Activated CD8-positive, alpha-beta memory T cell treated with anti-CD3 and anti-CD28 coated beads, Interleukin-2, amount 10 ng/mL, durations not matched to agents 7 days and 5 days (primary cell): ENCODE measurements around the gene TWIST1. TPM values are rescaled to one million over a fixed set of nuclear protein-coding genes. Genes with fewer than 3 reads are reported as not detected.

Experiments
- ATAC-seq: fragments of 150-1000 bp; cut with Tn5 transposase; one replicate; pipeline ENCODE4 v1.10.0; 2021; ENCODE audit warnings: moderate library complexity
- CTCF ChIA-PET: fragments of 350-600 bp; sonication (Branson Sonifier 250); formaldehyde crosslinking; loops from one replicate; lab custom pipeline; 2021; ENCODE audit warnings: antibody characterized with exemption; lab: Charles Lee
- DNase-seq: peaks from one replicate; pipeline ENCODE4 v3.0.0-alpha.2; 2020
- H3K27ac Mint-ChIP-seq: one replicate; pipeline ENCODE4 v1.8.0; 2021; ENCODE audit warnings: mild to moderate bottlenecking, mixed read lengths
- H3K27me3 Mint-ChIP-seq: one replicate; pipeline ENCODE4 v1.8.0; 2021; ENCODE audit warnings: mixed read lengths
- H3K36me3 Mint-ChIP-seq: one replicate; pipeline ENCODE4 v1.8.0; 2021; ENCODE audit warnings: mild to moderate bottlenecking, mixed read lengths
- H3K4me1 Mint-ChIP-seq: one replicate; pipeline ENCODE4 v1.8.0; 2021; ENCODE audit warnings: mixed read lengths
- H3K4me3 Mint-ChIP-seq: one replicate; pipeline ENCODE4 v1.8.0; 2021; ENCODE audit warnings: mild to moderate bottlenecking, moderate library complexity, mixed read lengths
- H3K9me3 Mint-ChIP-seq: one replicate; pipeline ENCODE4 v1.8.0; 2022; ENCODE audit warnings: low read depth, mixed read lengths
- total RNA-seq, 2 experiments: library from RNA; stranded (reverse); gene quantifications; one replicate each; pipeline ENCODE4 v1.2.3, GENCODE V29; 2021

TWIST1 gene
- total RNA-seq, 2 experiments from 2014 or later, result 0.55 to 0.63 TPM

DNA sequence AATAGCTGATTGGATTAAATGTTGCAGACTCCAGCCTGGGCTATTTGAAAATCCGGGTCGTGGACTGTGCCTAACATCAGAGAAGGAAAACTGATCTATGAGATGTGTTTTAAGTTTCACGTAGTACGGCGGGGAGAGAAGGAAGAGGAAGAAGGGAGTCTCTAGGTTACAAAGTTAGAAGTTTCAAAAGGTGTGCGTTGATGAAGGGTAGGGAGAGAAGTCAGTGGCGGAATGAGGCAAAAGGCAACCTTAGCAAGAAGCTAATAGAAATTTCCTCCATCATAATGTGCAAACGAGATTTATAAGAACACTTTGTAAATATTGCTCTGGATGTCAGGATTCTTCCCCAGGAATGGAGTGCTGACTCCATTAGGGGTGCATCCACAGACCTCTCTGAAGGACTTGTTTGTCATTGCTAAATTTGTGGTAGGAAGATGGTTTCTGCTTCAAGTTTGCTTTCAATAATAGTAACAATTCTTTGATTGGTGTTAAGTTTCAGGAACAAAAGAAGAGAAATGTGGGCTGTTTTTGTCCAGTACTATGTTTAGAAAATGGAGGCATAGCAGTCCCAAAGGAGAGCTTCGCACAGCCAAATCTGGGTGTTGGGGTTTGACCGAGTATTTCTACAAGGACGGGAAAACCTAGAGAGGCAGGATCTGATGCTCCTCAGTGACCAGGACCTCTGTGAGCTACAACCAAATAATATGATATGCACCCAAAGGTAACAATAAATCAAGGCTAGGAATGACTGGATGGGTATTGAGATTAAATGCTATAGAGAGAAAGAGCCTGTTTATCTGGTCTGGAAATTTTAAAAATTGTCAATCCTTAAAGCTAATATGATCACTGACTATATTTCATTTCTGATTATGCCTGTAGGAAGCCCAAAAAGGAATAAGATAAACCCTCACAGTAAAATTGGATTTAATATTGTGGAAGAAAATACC lies 8.2 kb downstream of the TWIST1 start:
- no peak overlapping the region for H3K4me3 Mint-ChIP-seq
- ATAC-seq (no peak), DNase-seq (no peak)
- H3K27me3 Mint-ChIP-seq, result peaks cover 96% of the 10 kb centered on the region
- peaks cover 3% of the 10 kb centered on the region for H3K36me3 Mint-ChIP-seq
- no peak overlapping the region for H3K27ac Mint-ChIP-seq
- no peaks in the 10 kb centered on the region for H3K9me3 Mint-ChIP-seq
- CTCF ChIA-PET, result no interaction called here
- no peaks in the 10 kb centered on the region for H3K4me1 Mint-ChIP-seq

DNA sequence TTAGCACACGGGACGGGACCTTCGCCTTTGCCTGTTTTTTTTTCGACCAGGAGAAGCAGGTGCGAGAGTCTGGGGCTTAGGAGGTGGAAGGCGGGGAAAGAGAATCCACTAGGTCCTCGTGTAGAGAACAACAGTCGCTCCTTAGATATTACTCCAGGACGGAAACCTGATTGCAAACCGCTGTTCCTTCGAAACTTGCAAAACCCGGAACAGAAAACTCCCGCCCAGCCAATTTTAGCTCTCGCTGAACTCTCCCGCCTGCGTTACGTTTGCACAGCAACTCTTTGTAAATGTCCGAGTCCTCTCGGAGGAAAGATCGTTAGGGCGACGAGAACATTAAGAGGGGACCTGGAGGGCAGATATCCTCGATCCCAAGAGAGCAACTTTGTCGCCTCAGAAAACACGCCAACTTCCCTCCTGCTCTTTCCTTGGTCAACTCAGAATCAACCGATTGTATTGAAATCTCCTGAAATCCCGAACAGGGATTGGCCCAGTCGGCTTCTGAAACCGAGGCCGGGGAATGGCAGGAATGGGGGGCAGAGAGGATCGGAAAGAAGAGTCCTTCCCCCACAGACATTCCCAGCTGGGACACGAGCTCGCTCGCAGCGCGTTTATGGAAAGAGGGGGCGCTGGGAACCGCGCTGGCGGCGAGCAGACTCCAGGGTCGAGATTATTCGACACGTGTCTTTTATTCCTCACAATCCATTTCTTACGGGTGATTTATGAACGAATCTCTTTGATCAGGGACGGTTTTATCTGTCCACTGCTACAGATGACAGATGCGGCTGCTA lies 9.9 kb downstream of the TWIST1 start:
- Mint-ChIP-seq H3K27me3 (peaks cover 84% of the 10 kb centered on the region), H3K27ac (no peak overlapping the region), H3K36me3 (peaks cover 3% of the 10 kb centered on the region), H3K9me3 (no peaks in the 10 kb centered on the region), H3K4me1 (no peaks in the 10 kb centered on the region), H3K4me3 (no peak overlapping the region)
- CTCF ChIA-PET, result no interaction called here
- ATAC-seq, result no peak
- no peak for DNase-seq

DNA sequence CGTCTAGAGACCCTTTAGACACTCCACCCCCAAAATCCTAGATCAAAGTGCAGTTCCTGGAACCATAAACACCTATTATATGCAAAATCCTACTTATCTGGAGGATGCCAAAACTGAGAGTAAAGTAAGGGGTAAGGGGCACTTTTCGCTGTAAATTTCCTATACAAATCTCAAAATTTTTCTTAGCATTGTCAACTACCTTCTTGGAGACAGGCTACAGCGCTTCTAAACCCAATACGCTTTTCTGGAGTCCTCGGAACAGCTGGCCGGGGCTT lies 10.4 kb downstream of the TWIST1 start:
- H3K27ac Mint-ChIP-seq, result no peak overlapping the region
- DNase-seq, result no peak
- H3K4me3 Mint-ChIP-seq, result no peak overlapping the region
- CTCF ChIA-PET, result no interaction called here
- H3K9me3 Mint-ChIP-seq, result no peaks in the 10 kb centered on the region
- H3K36me3 Mint-ChIP-seq, result peaks cover 3% of the 10 kb centered on the region
- H3K4me1 Mint-ChIP-seq, result no peaks in the 10 kb centered on the region
- no peak for ATAC-seq
- H3K27me3 Mint-ChIP-seq, result peaks cover 80% of the 10 kb centered on the region

DNA sequence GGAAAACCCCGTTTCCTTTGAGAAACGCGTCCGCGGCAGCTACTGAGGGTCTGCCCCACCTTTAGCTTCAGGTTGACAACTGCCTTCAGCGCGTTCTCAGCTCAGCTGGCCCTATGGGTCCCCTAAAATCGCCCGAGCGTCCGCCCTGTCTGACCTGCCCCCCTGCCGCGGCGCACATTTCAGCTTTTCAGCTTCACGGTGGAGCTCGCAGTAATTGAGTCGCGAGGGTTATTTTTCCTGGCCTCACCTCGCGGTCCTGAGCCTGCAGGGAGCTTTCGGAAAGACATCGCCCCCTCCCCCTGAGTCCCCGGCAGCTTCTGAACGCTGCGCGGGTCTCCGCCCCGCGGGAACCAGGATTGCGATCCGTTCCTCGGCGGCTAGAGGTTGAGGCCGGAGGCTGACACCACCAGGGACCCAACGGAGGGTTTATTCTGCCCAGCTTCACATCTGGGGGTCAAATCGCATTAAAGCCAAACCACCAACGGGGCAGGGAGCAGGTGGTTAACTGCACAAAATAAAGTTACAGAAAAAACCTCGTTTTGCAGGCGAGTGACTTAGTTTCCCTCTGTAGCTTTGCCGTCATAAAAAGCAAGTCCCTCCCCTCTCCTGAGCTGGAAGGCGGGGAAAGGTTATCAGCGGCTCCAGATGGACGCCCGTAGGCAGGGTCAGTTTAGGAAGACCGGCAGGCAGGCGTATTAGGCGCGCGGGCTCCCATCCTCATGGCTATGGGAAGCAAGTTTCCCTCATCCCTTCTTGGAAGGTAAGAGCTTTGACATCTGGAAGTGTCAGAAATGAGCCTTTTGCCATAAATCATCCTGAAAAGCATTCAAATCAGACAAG lies 11.0 kb downstream of the TWIST1 start:
- no peaks in the 10 kb centered on the region for H3K9me3 Mint-ChIP-seq
- CTCF ChIA-PET, result interaction anchor here (0.8 kb wide), 1 partner anchor 14 kb away, joined by 3 read pairs; no protein-coding TSS in a partner anchor
- no peaks in the 10 kb centered on the region for H3K4me1 Mint-ChIP-seq
- ATAC-seq, result no peak
- H3K4me3 Mint-ChIP-seq, result no peak overlapping the region
- no peak for DNase-seq
- H3K36me3 Mint-ChIP-seq, result no peaks in the 10 kb centered on the region
- no peak overlapping the region for H3K27ac Mint-ChIP-seq
- H3K27me3 Mint-ChIP-seq, result peaks cover 74% of the 10 kb centered on the region

DNA sequence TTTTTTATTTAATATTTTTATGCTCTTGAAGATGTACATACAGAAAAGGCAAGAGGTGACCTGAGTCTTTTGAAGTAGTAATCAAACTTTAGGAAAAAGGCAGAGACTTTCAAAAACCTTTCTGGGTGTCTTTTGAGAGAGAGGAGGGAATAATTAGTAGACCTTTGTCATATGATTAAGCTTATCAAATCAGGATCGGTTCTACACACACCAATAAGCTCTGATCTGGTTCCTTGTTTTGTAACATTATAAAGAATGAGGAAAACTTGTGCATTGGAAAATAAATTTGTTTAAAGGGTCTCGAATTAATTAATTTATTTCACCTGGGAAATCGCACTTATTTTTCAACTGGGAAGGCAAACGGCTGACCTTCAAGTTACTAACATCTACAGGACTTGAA lies 11.9 kb downstream of the TWIST1 start:
- H3K27ac Mint-ChIP-seq, result no peak overlapping the region
- DNase-seq, result no peak
- no peak overlapping the region for H3K4me3 Mint-ChIP-seq
- H3K27me3 Mint-ChIP-seq, result peaks cover 65% of the 10 kb centered on the region
- CTCF ChIA-PET, result no interaction called here
- H3K36me3 Mint-ChIP-seq, result no peaks in the 10 kb centered on the region
- H3K9me3 Mint-ChIP-seq, result no peaks in the 10 kb centered on the region
- ATAC-seq, result no peak
- H3K4me1 Mint-ChIP-seq, result no peaks in the 10 kb centered on the region

DNA sequence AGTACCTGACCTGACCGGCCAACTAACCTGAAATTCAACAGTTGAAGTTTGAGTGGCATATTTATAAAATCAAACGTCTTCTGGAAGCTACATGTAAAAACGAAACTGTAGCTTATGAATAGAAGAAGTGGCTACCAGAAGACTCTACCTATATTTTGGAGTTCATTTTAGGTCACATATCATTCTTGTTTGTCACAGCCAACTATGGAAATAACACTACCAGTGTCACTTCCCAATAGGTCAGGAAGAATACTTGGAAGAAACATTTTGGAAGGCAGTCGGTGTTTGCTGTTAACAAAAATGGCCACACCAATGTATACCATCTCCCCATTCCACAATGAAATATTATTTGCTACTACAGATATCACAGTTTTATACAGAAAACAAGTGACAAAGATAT lies 12.6 kb downstream of the TWIST1 start:
- no peak overlapping the region for H3K27ac Mint-ChIP-seq
- no peaks in the 10 kb centered on the region for H3K36me3 Mint-ChIP-seq
- ATAC-seq, result no peak
- H3K4me3 Mint-ChIP-seq, result no peak overlapping the region
- DNase-seq, result no peak
- CTCF ChIA-PET, result no interaction called here
- H3K9me3 Mint-ChIP-seq, result no peaks in the 10 kb centered on the region
- peaks cover 58% of the 10 kb centered on the region for H3K27me3 Mint-ChIP-seq
- H3K4me1 Mint-ChIP-seq, result no peaks in the 10 kb centered on the region

DNA sequence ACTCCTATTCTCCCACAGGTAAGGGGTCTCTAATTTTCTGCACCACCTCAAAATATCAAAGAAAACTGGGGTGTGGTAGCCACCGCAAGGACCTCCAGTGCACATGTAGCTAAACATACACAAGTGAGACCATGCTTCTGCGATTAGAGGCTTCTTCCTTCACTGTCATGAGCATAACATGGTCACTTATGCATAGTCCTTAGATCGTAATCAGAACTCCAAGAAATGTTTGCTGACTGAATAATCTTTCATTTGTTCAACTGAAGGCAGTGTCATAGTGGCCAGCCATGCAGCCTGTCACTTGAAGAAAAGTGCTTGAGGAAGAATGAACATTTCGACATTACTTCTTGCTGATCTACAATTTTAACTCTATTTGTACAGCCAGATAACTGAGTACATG lies 14.6 kb downstream of the TWIST1 start:
- DNase-seq (no peak), ATAC-seq (no peak)
- CTCF ChIA-PET, result no interaction called here
- no peaks in the 10 kb centered on the region for H3K4me1 Mint-ChIP-seq
- H3K27ac Mint-ChIP-seq, result no peak overlapping the region
- peaks cover 38% of the 10 kb centered on the region for H3K27me3 Mint-ChIP-seq
- no peaks in the 10 kb centered on the region for H3K36me3 Mint-ChIP-seq
- no peaks in the 10 kb centered on the region for H3K9me3 Mint-ChIP-seq
- H3K4me3 Mint-ChIP-seq, result no peak overlapping the region

DNA sequence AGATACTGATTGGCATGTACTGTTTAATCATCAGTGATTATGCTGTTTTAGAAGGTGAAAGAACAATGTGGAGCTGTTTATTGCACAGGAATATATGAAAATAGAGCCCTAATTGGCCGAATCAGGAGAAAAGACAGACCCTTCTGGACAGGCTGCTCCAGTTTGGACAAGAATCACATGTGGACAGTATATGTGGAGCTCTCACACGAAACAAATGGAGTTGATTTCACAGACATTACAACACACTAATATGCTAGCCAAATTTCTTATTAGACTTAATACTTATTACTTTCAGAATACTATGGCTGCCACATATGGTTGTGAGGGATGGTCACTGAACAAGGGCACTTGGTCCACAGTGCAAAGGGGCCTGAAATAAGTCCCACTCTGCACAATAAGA lies 15.5 kb downstream of the TWIST1 start:
- ATAC-seq (no peak), DNase-seq (no peak)
- H3K27me3 Mint-ChIP-seq, result peaks cover 29% of the 10 kb centered on the region
- CTCF ChIA-PET, result no interaction called here
- H3K4me3 Mint-ChIP-seq, result no peak overlapping the region
- no peaks in the 10 kb centered on the region for H3K4me1 Mint-ChIP-seq
- H3K27ac Mint-ChIP-seq, result no peak overlapping the region
- no peaks in the 10 kb centered on the region for H3K36me3 Mint-ChIP-seq
- no peaks in the 10 kb centered on the region for H3K9me3 Mint-ChIP-seq

DNA sequence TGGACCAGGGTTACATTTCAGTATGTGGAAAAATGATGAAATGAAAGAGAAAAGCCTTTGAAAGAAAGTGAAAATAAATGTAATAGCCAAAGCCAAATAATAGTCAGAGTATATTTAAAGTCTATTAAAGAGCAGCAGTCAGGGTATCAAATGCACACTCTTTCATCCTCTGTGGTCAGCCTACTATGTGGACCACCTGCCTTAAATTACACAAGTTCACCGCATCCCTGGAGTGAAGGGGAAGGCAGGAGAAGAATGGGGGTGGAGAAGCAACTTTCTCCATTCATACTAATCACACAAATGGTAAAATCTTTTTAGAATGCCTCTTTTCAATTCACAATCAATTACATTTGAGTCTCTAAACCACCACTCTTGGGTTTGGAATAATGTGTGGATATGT lies 16.0 kb downstream of the TWIST1 start:
- Mint-ChIP-seq H3K27ac (no peak overlapping the region), H3K36me3 (no peaks in the 10 kb centered on the region), H3K4me1 (no peaks in the 10 kb centered on the region), H3K27me3 (peaks cover 24% of the 10 kb centered on the region), H3K9me3 (no peaks in the 10 kb centered on the region), H3K4me3 (no peak overlapping the region)
- DNase-seq (no peak), ATAC-seq (no peak)
- CTCF ChIA-PET, result no interaction called here

DNA sequence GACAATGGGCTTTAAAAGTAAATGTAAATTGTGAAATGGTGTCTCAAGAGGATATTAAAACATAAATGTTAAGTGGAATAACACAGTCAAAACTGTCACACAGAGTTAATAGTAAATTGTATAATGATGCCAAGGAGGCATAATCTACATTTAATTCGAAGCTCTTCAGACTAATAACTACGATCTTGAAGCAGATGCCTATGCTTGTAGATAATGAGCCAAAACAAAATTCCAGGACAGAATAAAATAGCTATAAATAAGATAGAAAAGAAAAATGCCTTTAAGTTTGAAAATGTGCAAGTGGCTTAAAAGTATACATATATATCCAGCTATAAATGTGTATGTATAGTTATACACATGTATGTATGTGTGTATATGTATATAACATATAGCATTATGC lies 17.5 kb downstream of the TWIST1 start:
- no peak for ATAC-seq
- CTCF ChIA-PET, result no interaction called here
- Mint-ChIP-seq H3K36me3 (no peaks in the 10 kb centered on the region), H3K27me3 (peaks cover 9% of the 10 kb centered on the region), H3K27ac (no peak overlapping the region), H3K9me3 (no peaks in the 10 kb centered on the region), H3K4me1 (no peaks in the 10 kb centered on the region), H3K4me3 (no peak overlapping the region)
- no peak for DNase-seq

DNA sequence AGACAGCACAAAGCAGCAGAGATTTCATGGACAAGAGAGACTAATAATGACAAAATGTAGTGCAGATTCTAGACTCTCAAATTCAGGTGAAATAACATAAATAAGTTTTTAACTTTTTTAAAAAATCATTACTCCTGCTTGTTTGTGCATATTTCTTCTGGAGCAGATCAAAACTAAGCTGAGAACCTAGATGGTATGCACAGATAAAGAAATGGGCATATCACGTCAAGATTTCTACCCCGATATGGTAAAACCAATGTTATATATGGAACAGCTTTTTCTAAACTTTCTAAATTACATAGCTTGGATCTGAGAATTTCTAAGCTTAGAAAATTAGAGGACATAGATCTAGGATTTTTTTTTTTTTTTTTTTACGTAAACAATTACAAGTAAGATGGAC lies 18.2 kb downstream of the TWIST1 start:
- peaks cover 4% of the 10 kb centered on the region for H3K27me3 Mint-ChIP-seq
- no peaks in the 10 kb centered on the region for H3K4me1 Mint-ChIP-seq
- DNase-seq (no peak), ATAC-seq (no peak)
- no peaks in the 10 kb centered on the region for H3K36me3 Mint-ChIP-seq
- no peak overlapping the region for H3K27ac Mint-ChIP-seq
- CTCF ChIA-PET, result no interaction called here
- H3K4me3 Mint-ChIP-seq, result no peak overlapping the region
- no peaks in the 10 kb centered on the region for H3K9me3 Mint-ChIP-seq

DNA sequence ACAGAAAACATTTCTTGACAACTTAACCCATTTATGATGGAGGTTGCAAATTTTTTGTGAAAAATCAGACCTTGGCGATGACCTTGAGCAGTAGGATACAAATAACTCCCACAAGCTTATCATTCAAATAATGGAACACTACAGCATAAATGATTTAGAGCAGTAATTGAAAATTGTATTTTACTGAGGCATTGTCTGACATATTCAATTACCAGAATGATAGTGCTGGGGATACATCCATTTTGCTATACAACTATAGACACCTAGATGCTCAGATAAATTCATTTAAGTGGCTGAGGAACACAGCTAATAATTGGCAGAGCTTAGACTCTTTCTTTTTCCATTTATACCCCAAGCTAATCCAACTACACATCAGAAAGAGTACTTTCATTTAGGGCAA lies 18.9 kb downstream of the TWIST1 start:
- no peak overlapping the region for H3K4me3 Mint-ChIP-seq
- peaks cover 4% of the 10 kb centered on the region for H3K27me3 Mint-ChIP-seq
- no peak overlapping the region for H3K27ac Mint-ChIP-seq
- DNase-seq (no peak), ATAC-seq (no peak)
- CTCF ChIA-PET, result no interaction called here
- H3K4me1 Mint-ChIP-seq, result no peaks in the 10 kb centered on the region
- no peaks in the 10 kb centered on the region for H3K9me3 Mint-ChIP-seq
- H3K36me3 Mint-ChIP-seq, result no peaks in the 10 kb centered on the region

DNA sequence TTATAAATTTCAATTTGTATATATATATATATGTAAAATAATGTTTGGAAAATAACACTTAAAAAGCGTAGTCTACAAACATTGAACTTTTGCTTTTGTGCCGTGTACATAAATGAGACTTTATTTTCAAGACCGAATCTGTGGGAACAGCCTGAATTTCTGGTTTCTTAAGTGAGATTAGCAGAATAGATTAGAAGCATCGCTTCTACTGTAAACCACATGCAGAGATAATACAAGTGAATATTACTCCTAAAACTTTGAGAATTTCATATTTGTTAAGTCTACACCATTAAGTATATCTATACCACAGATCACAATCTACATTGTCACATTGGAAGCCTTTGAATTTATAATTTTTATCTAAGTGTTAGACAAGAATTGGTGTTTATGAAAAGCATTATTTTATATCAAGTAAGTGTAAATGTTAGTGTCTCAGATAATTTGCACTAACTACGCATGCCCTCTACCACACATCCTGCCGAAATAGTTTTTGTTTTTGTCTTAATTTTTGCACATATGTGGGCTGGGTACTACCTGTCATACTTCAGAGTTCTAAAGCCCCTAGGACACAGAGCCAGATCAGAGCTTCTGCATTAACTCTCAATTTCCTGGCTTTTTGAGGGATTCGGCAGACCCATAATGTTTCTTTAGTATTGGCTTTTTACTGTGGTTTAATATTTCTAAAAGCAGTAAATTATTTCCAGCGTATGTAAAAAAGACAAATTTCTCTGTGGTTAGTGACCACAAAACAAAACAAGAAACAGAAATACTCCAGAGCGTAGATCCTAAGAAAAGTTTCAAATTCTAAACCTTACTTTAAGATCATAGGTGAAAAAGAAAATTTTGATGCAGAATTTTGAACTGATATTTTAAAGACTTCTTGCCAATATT lies 20.0 kb downstream of the TWIST1 start:
- H3K9me3 Mint-ChIP-seq, result no peaks in the 10 kb centered on the region
- no peak for DNase-seq
- no peaks in the 10 kb centered on the region for H3K36me3 Mint-ChIP-seq
- no peak overlapping the region for H3K4me3 Mint-ChIP-seq
- ATAC-seq, result no peak
- H3K4me1 Mint-ChIP-seq, result no peaks in the 10 kb centered on the region
- no peak overlapping the region for H3K27ac Mint-ChIP-seq
- CTCF ChIA-PET, result no interaction called here
- H3K27me3 Mint-ChIP-seq, result no peaks in the 10 kb centered on the region
